ENCODE measurements around the gene APOBR. TPM values are rescaled to one million over a fixed set of nuclear protein-coding genes. Genes with fewer than 3 reads are reported as not detected.
A peak's percentile ranks its signal among the peaks of the same experiment; 100 is the strongest.

Gene APOBR
- total and polyA plus RNA-seq, 2 of the 13 experiments (the other 11 are each of a cell fraction or from before 2014, with no cell fraction given) = 0.03 TPM; not detected in 1

DNA sequence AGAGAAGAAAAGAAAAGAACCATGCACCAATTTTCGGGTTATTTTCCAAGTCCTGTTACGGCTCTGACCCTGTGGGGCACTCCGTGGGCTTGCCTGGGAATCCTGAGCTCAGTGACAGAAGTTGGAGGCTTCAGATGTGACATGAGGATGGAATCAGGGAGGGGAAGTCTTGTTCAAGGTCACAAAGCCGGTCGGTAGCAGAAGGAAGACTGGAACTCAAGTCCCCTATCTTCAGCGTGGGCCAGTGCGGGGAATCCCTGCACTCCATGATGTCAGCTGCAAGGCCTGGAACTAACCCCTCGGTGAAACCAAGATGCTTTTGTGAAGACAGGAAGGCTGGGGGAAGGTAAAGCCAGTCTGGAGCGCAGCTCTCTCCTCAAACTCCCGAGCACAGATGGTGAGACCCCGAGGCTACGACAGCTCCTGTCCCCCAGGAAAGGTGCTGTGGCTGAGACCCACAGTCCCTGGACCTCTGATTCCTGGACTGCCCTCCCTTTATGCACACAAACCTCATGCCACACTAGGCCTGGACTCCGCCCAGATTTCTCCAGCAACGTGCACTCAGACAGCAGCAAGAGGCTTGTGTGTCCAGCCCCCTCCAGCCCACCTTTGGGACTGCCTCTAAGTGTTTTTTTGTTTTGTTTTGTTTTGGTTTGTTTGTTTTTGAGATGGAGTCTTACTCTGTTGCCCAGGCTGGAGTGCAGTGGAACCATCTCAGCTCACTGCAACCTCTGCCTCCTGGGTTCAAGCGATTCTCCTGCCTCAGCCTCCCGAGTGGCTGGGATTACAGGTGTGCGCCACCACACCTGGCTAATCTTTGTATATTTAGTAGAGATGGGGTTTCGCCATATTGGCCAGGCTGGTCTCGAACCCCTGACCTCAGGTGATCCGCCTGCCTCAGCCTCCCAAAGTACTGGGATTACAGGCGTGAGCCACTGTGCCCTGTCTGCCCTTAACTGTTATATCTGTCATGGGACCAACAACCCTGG lies 17.7 kb downstream of the APOBR start (continued):
- TF ChIP-seq ZNF264 (CRISPR knock-in tag; IDR thresholded peaks at IDR 0.05) = no peak
- no peak for TF ChIP-seq JDP2 (CRISPR knock-in tag; IDR thresholded peaks at IDR 0.05; ENCODE audit: borderline replicate concordance)
- no peak for TF ChIP-seq ZNF484 (CRISPR knock-in tag; IDR thresholded peaks at IDR 0.05; ENCODE audit: borderline replicate concordance, low read depth)
- TF ChIP-seq ZNF775 (CRISPR knock-in tag; IDR thresholded peaks at IDR 0.05; ENCODE audit: borderline replicate concordance) = no peak
- TF ChIP-seq SRY (CRISPR knock-in tag; IDR thresholded peaks at IDR 0.05) = no peak
- no peak for TF ChIP-seq ARID3A (IDR thresholded peaks at IDR 0.05; ENCODE audit: low read depth, low read length)
- no peak for TF ChIP-seq ZSCAN25 (CRISPR knock-in tag; IDR thresholded peaks at IDR 0.05)
- TF ChIP-seq CC2D1A (CRISPR knock-in tag; IDR thresholded peaks at IDR 0.05) = no peak
- TF ChIP-seq MATR3 (CRISPR knock-in tag; IDR thresholded peaks at IDR 0.05) = no peak
- no peak for TF ChIP-seq NR0B2 (CRISPR knock-in tag; IDR thresholded peaks at IDR 0.05)
- no peak for TF ChIP-seq ATF6 (CRISPR knock-in tag; conservative IDR thresholded peaks at IDR 0.05)
- no peak for TF ChIP-seq NCOA5 (CRISPR knock-in tag; IDR thresholded peaks at IDR 0.05)
- TF ChIP-seq PATZ1 (CRISPR knock-in tag; IDR thresholded peaks at IDR 0.05) = peak; percentile 20; the same call in 1 of the 2 replicates
- TF ChIP-seq ZNF670 (CRISPR knock-in tag; IDR thresholded peaks at IDR 0.05; ENCODE audit: borderline replicate concordance) = no peak
- no peak for TF ChIP-seq NR2C2 (CRISPR knock-in tag; IDR thresholded peaks at IDR 0.05; ENCODE audit: borderline replicate concordance)
- no peak for TF ChIP-seq ZFYVE20 (CRISPR knock-in tag; IDR thresholded peaks at IDR 0.05; ENCODE audit: borderline replicate concordance, low read depth)
- no peak for TF ChIP-seq SRF (IDR thresholded peaks at IDR 0.05; ENCODE audit: low read depth, low read length)
- no peak for TF ChIP-seq ZNF556 (CRISPR knock-in tag; IDR thresholded peaks at IDR 0.05; ENCODE audit: borderline replicate concordance)
- peak; percentile 29; the same call in 1 of the 2 replicates for TF ChIP-seq SNAPC2 (CRISPR knock-in tag; IDR thresholded peaks at IDR 0.05)
- TF ChIP-seq NR1H2 (CRISPR knock-in tag; IDR thresholded peaks at IDR 0.05; ENCODE audit: borderline replicate concordance, low read depth) = no peak
- no peak for TF ChIP-seq MAFK (conservative IDR thresholded peaks at IDR 0.05 in 1 of 2, IDR thresholded peaks at IDR 0.05 in 1 of 2; ENCODE audit: low read length in 2 of 2)

Measured in HepG2 (cell line).